ENCODE data around the gene QARS1. TPM values are rescaled to one million over a fixed set of nuclear protein-coding genes. Genes with fewer than 3 reads are reported as not detected.

Gene QARS1
- total RNA-seq, 2 donors from 2014 or later, result 150 to 166 TPM

DNA sequence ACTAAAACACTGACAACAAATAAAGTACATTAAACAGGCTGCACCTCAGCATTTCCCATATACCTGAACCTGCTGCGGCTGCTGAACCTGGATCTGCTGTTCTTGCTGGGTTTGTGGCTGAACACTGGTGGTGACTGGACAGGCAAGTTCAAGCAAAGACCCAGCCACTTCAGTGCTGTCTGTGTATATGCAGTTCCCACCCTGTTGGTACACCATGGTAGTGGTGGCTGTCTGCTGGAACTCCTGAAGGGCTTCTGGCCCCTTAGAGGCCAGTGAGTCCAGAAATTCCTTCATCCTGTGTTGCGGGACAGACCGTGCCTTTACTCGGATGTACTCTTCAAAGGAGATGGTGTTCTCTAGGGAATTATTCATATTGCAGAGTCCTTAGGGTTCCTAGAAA lies 27.9 kb downstream of the QARS1 start:
- ATAC-seq (no peak), DNase-seq (no peak)
- intact Hi-C loops (cut with DNase I), result no loop called here

DNA sequence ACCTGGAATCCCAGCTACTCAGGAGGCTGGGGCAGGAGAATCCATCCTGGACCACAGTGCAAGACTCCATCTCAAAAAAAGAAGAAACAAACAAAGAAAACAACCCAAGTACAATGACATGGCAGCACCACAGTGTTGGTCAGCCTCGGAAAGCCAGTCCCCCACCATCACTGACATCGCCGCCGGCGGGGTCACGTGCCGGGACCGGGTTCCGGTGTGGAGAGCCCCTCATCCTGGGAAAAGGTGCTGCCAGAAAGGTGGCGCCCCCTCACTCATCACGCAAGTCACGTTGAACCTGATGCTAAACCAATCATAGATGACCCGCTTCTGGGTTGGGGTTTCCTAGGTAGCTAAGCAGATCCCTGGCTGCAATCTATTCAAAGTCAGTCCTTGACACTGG lies 28.4 kb downstream of the QARS1 start:
- DNase-seq, result no peak
- intact Hi-C loops (cut with DNase I), result no loop called here
- ATAC-seq, result no peak

DNA sequence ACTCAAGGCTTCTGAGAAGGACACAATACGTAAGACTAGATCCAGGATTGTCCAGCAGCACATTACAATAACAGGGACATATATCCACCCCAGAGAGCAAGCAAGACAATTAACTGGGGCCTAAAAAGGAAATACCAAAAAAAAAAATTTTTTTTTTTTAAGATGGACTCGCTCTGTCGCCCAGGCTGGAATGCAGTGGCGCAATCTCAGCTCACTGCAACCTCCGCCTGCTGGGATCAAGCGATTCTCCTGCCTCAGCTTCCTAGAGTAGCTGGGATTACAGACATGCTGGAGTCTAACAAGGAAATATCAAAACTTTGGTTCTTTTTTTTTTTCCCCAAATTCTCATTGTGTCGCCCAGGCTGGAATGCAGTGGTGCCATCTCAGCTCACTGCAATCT lies 46.5 kb downstream of the QARS1 start:
- intact Hi-C loops (cut with DNase I), result no loop called here
- no peak for ATAC-seq

DNA sequence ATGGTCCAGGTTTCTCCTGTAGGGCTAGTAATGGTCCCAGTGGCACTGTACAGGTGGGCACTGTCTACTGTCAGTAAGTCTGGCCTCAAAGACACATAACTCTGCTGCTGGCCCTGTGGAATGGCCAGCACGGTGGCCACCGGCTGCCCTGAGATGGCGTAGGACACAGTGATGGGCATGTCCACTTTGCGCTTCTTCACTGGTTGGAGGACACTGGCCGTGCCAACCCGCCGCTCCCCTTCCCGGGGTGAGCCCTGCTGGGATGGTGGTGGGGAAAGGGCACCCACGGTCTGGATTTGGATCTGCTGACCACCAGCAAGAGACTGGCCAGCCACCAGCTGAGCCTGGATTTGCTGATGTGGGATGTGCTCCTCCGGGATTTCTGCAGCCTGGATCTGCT lies 47.3 kb downstream of the QARS1 start:
- ATAC-seq (no peak), DNase-seq (no peak)
- intact Hi-C loops (cut with DNase I), result no loop called here

More for the DNA sequence above, 46.5 kb downstream of the QARS1 start:
- DNase-seq, result no peak

DNA sequence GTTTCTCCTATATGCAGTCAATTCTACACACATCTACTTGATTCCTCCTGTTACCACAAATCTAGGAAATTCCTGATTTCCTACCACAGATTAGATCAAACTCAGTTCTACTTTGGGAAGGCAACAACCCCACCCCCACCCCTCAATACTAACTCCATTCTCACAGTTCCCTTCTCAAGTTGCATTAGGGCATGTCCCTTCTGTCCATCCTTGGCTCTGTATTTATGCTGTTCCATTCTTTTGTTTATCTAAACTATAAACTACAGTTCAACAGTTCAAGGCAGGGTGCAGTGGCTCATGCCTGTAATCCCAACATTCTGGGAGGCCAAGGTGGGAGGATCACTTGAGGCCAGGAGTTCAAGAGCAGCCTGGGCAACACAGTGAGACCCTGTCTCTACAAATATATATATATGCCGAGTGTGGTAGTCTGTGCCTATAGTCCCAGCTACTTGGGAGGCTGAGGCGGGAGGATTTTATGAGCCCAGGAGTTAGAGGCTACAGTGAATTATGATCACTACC lies 50.2 kb downstream of the QARS1 start:
- DNase-seq (no peak), ATAC-seq (no peak)
- intact Hi-C loops (cut with DNase I), result no loop called here

DNA sequence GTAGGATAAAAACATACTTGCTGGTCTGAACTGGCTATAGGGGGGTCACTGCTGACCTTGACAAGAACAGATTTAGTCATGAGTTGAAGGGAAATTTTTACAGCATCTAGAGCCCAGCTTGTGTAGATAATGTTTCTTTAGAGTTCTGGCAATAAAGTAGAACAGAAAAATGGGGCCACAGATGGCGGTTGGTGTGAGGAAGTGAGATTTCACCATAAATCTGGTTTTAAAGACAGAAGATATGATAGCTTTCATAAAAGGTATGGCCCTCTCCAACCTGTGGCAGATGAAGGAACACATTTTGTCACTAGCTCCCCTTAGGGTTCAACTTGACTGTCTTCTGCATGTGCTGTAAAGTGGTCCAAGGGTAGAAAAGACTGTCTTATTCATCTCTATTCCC lies 51.0 kb downstream of the QARS1 start:
- DNase-seq (no peak), ATAC-seq (no peak)
- intact Hi-C loops (cut with DNase I), result no loop called here

Small RNA genes lying within 50 kb of the gene (microRNA-seq; reads per million reads assigned to microRNA genes)
- 0 to 0.40 reads per million in 2 donors for gene MIR6890

Other genes with a start within 250 kb of the QARS1 start
- 10 to 100 TPM; 53.4 to 55.6 TPM for gene SLC25A20, start 205.9 kb downstream of the QARS1 start, total RNA-seq
- gene ARIH2, start 185.9 kb downstream of the QARS1 start, total RNA-seq, result 100 to 1,000 TPM in 1 of 2 donors, 10 to 100 TPM in 1; 88.0 to 104 TPM
- gene P4HTM, start 114.5 kb downstream of the QARS1 start, total RNA-seq, result 10 to 100 TPM; 32.8 to 33.9 TPM
- 10 to 100 TPM; 76.1 to 77.1 TPM for gene WDR6, start 97.4 kb downstream of the QARS1 start, total RNA-seq
- gene DALRD3, start 86.2 kb downstream of the QARS1 start, total RNA-seq, result 10 to 100 TPM in 1 of 2 donors, 1 to 10 TPM in 1; 9.8 to 10.1 TPM
- gene NDUFAF3, start 82.6 kb downstream of the QARS1 start, total RNA-seq, result 100 to 1,000 TPM; 135 to 138 TPM
- gene IMPDH2, start 75.4 kb downstream of the QARS1 start, total RNA-seq, result 10 to 100 TPM; 60.2 to 71.3 TPM
- gene QRICH1, start 10.7 kb downstream of the QARS1 start, total RNA-seq, result 10 to 100 TPM; 50.4 to 59.9 TPM
- 10 to 100 TPM; 38.3 to 49.5 TPM for gene USP19, start 16.1 kb upstream of the QARS1 start, total RNA-seq
- 100 to 1,000 TPM; 629 to 714 TPM for gene LAMB2, start 28.3 kb upstream of the QARS1 start, total RNA-seq
- 10 to 100 TPM; 12.3 to 15.3 TPM for gene CCDC71, start 61.6 kb upstream of the QARS1 start, total RNA-seq
- gene KLHDC8B, start 66.8 kb upstream of the QARS1 start, total RNA-seq, result 10 to 100 TPM; 35.6 to 55.9 TPM
- gene C3orf62, start 172.5 kb upstream of the QARS1 start, total RNA-seq, result 1 to 10 TPM; 3.2 to 3.4 TPM
- gene USP4, start 235.3 kb upstream of the QARS1 start, total RNA-seq, result 10 to 100 TPM; 37.1 to 45.5 TPM

All from left cardiac atrium (tissue), 4 donors.